Type B pancreatic cell (in vitro differentiated cells): ENCODE results near the gene RAD51B. TPM values are rescaled to one million over a fixed set of nuclear protein-coding genes. Genes with fewer than 3 reads are reported as not detected.

ENCODE experiments used
- DNase-seq: peaks from one replicate; pipeline ENCODE4 v3.0.0; 2021; ENCODE audit warnings: mixed read lengths; ENCODE audit not compliant: unreplicated experiment; ENCODE audit errors: extremely low spot score
- H3K27ac Mint-ChIP-seq: 2 replicates; pipeline ENCODE4 v1.8.0; 2021; ENCODE audit warnings: mild to moderate bottlenecking, mixed read lengths
- H3K27me3 Mint-ChIP-seq: 2 replicates; pipeline ENCODE4 v1.8.0; 2021; ENCODE audit warnings: mixed read lengths
- H3K36me3 Mint-ChIP-seq: 2 replicates; pipeline ENCODE4 v1.8.0; 2021; ENCODE audit warnings: mixed read lengths
- H3K4me1 Mint-ChIP-seq: one replicate; pipeline ENCODE4 v1.8.0; 2021; ENCODE audit warnings: mixed read lengths; ENCODE audit not compliant: unreplicated experiment
- H3K4me3 Mint-ChIP-seq: 2 replicates; pipeline ENCODE4 v1.8.0; 2021; ENCODE audit warnings: mild to moderate bottlenecking, mixed read lengths
- H3K9me3 Mint-ChIP-seq: 2 replicates; pipeline ENCODE4 v1.8.0; 2021; ENCODE audit warnings: mixed read lengths
- CTCF ChIP-seq: fragments of 200-600 bp; sonication (generic); conservative IDR thresholded peaks from 2 replicates; pipeline ENCODE4 v1.5.0; 2021; ENCODE audit warnings: antibody characterized with exemption, mild to moderate bottlenecking
- total RNA-seq: library from RNA; stranded (reverse); gene quantifications from 2 replicates; pipeline ENCODE4 v1.2.1, GENCODE V29; 2021; ENCODE audit warnings: low replicate concordance

Gene RAD51B
- total RNA-seq, 1 donor from 2014 or later, result 27.3 TPM

GRCh38 chr14:68749487-68750475 lies 930.2 kb downstream of the RAD51B start:
- Mint-ChIP-seq H3K4me1 (peaks cover 26% of the 10 kb centered on the region), H3K27me3 (no peaks in the 10 kb centered on the region), H3K36me3 (no peaks in the 10 kb centered on the region), H3K9me3 (no peaks in the 10 kb centered on the region), H3K27ac (peak overlapping the region; percentile 81), H3K4me3 (peak overlapping the region; percentile 26)
- TF ChIP-seq CTCF, result no peak
- DNase-seq, result no peak

- H3K27me3 Mint-ChIP-seq, result no peaks in the 10 kb centered on the region
- peaks cover 4% of the 10 kb centered on the region for H3K9me3 Mint-ChIP-seq
- H3K27ac Mint-ChIP-seq, result no peak overlapping the region
- no peak for TF ChIP-seq CTCF
- no peak for DNase-seq
- no peaks in the 10 kb centered on the region for H3K36me3 Mint-ChIP-seq
- peaks cover 28% of the 10 kb centered on the region for H3K4me1 Mint-ChIP-seq
- no peak overlapping the region for H3K4me3 Mint-ChIP-seq
Measured at GRCh38 chr14:68752271-68753006, 932.9 kb downstream of the RAD51B start.

- no peak for DNase-seq
- no peaks in the 10 kb centered on the region for H3K36me3 Mint-ChIP-seq
- no peak overlapping the region for H3K4me3 Mint-ChIP-seq
- no peaks in the 10 kb centered on the region for H3K27me3 Mint-ChIP-seq
- peaks cover 25% of the 10 kb centered on the region for H3K4me1 Mint-ChIP-seq
- TF ChIP-seq CTCF, result no peak
- H3K27ac Mint-ChIP-seq, result no peak overlapping the region
- peaks cover 4% of the 10 kb centered on the region for H3K9me3 Mint-ChIP-seq
Measured at GRCh38 chr14:68753690-68754089, 934.1 kb downstream of the RAD51B start.

GRCh38 chr14:68755016-68755353 lies 935.4 kb downstream of the RAD51B start:
- no peak for DNase-seq
- Mint-ChIP-seq H3K27ac (no peak overlapping the region), H3K9me3 (peaks cover 4% of the 10 kb centered on the region), H3K4me3 (no peak overlapping the region), H3K27me3 (no peaks in the 10 kb centered on the region), H3K36me3 (no peaks in the 10 kb centered on the region), H3K4me1 (peaks cover 31% of the 10 kb centered on the region)
- no peak for TF ChIP-seq CTCF

GRCh38 chr14:68756000-68756481 lies 936.5 kb downstream of the RAD51B start:
- no peak for DNase-seq
- Mint-ChIP-seq H3K9me3 (peaks cover 8% of the 10 kb centered on the region), H3K27me3 (no peaks in the 10 kb centered on the region), H3K4me1 (peaks cover 35% of the 10 kb centered on the region), H3K4me3 (peak overlapping the region; percentile 65), H3K36me3 (no peaks in the 10 kb centered on the region), H3K27ac (peak overlapping the region; percentile 69)
- TF ChIP-seq CTCF, result no peak
